ENCODE measurements around the gene TES.

The TES gene

GRCh38 chr7:116195451-116195850, 14.9 kb upstream of the TES start:
- no peak for DNase-seq

- DNase-seq, result no peak
Measured at GRCh38 chr7:116196947-116197346, 13.4 kb upstream of the TES start.

GRCh38 chr7:116197360-116197759, 13.0 kb upstream of the TES start:
- no peak for DNase-seq

- DNase-seq, result no peak
Measured at GRCh38 chr7:116198748-116199410, 11.5 kb upstream of the TES start.

- DNase-seq, result no peak
Measured at GRCh38 chr7:116200963-116201362, 9.4 kb upstream of the TES start.

- no peak for DNase-seq
Measured at GRCh38 chr7:116206141-116206540, 4.2 kb upstream of the TES start.

- no peak for DNase-seq
Measured at GRCh38 chr7:116208919-116209318, 1.4 kb upstream of the TES start.

GRCh38 chr7:116209561-116210070, 723 bp upstream of the TES start:
- no peak for DNase-seq

GRCh38 chr7:116211006-116211912, 920 bp downstream of the TES start:
- DNase-seq, result no peak

GRCh38 chr7:116211913-116212596, 1.7 kb downstream of the TES start:
- no peak for DNase-seq

- no peak for DNase-seq
Measured at GRCh38 chr7:116212869-116213268, 2.5 kb downstream of the TES start.

GRCh38 chr7:116213361-116214130, 3.2 kb downstream of the TES start:
- DNase-seq, result no peak

- DNase-seq, result no peak
Measured at GRCh38 chr7:116214921-116215320, 4.6 kb downstream of the TES start.

GRCh38 chr7:116215551-116215950, 5.2 kb downstream of the TES start:
- no peak for DNase-seq

- no peak for DNase-seq
Measured at GRCh38 chr7:116216956-116217571, 6.7 kb downstream of the TES start.

GRCh38 chr7:116218051-116218645, 7.8 kb downstream of the TES start:
- no peak for DNase-seq

GRCh38 chr7:116218747-116219146, 8.4 kb downstream of the TES start:
- DNase-seq, result no peak

GRCh38 chr7:116219288-116219687, 8.9 kb downstream of the TES start:
- no peak for DNase-seq

GRCh38 chr7:116219834-116220233, 9.5 kb downstream of the TES start:
- no peak for DNase-seq

GRCh38 chr7:116222501-116222900, 12.2 kb downstream of the TES start:
- DNase-seq, result no peak

GRCh38 chr7:116223588-116223987, 13.2 kb downstream of the TES start:
- no peak for DNase-seq

Data from GOT3 (cell line).